GM12878 (cell line): Measurements from ENCODE around the gene CCDC57. TPM values are rescaled to one million over a fixed set of nuclear protein-coding genes. Genes with fewer than 3 reads are reported as not detected.

ENCODE experiments used
- ATAC-seq: fragments of 200-7000 bp; cut with Tn5 transposase; 3 replicates; pipeline ENCODE4 v1.9.1; 2020; ENCODE audit warnings: mild to moderate bottlenecking, moderate library complexity
- BruUV-seq: library from RNA; stranded (reverse); fragments of 400-500 nt; replicated peaks from 2 replicates; lab custom pipeline; 2021; lab: Mats Ljungman, UMichigan
- CTCF ChIA-PET: fragments of 300-600 bp; sonication (Branson Sonifier 250); formaldehyde crosslinking; extraction: SDS; loops from one replicate; lab custom pipeline; 2021; ENCODE audit warnings: inconsistent platforms; lab: Yijun Ruan, JAX
- POLR2A ChIA-PET: fragments of 350-600 bp; formaldehyde crosslinking; extraction: SDS; loops from one replicate; lab custom pipeline; 2021; ENCODE audit warnings: inconsistent platforms; lab: Charles Lee
- RAD21 ChIA-PET: fragments of 300-600 bp; sonication (Branson Sonifier 250); formaldehyde crosslinking; loops from one replicate; lab custom pipeline; 2023; ENCODE audit warnings: antibody characterized with exemption; ENCODE audit not compliant: unreplicated experiment; lab: Charles Lee
- SMC1A ChIA-PET: fragments of 300-600 bp; sonication (Branson Sonifier 250); formaldehyde crosslinking; loops from one replicate; lab custom pipeline; 2023; ENCODE audit not compliant: unreplicated experiment, uncharacterized antibody; lab: Charles Lee
- DNase-seq: peaks from one replicate; pipeline ENCODE4 v3.0.0-alpha.2; 2011; ENCODE audit warnings: low read depth, low spot score
- FAIRE-seq: peaks from 3 replicates; lab custom pipeline; 2011; peaks lifted over from hg19 to GRCh38; lab: Jason Lieb, UNC
- H2AFZ ChIP-seq: 2 replicates; pipeline ENCODE4 v1.6.0; 2011; ENCODE audit warnings: low read depth, low read length, control low read depth; ENCODE audit not compliant: control insufficient read depth
- H3K27ac ChIP-seq: 2 replicates; pipeline ENCODE4 v1.5.1; 2011; ENCODE audit warnings: control low read depth; ENCODE audit not compliant: control insufficient read depth, insufficient read depth
- H3K27me3 ChIP-seq, 2 experiments: replicated peaks in 1 of 2; 2 replicates each; pipeline versions ENCODE4 v1.6.0 to v1.6.1; 2011; ENCODE audit warnings: low read length in 1 of 2; ENCODE audit not compliant: control insufficient read depth in 2 of 2, insufficient read depth in 2 of 2
- H3K36me3 ChIP-seq, 2 experiments: 2 replicates each; pipeline ENCODE4 v1.5.1; 2011; ENCODE audit warnings: low read length in 1 of 2; ENCODE audit not compliant: control insufficient read depth in 2 of 2, insufficient read depth in 2 of 2
- H3K4me1 ChIP-seq: 2 replicates; pipeline ENCODE4 v1.6.1; 2011; ENCODE audit warnings: mild to moderate bottlenecking, low read length, moderate library complexity, mixed read lengths; ENCODE audit not compliant: control insufficient read depth, insufficient read depth
- H3K4me2 ChIP-seq: 2 replicates; pipeline ENCODE4 v1.6.0; 2011; ENCODE audit warnings: control low read depth; ENCODE audit not compliant: control insufficient read depth, insufficient read depth
- H3K4me3 ChIP-seq: fragments of 200-600 bp; sonication (generic); 2 replicates; pipeline ENCODE4 v1.5.1; 2016
- H3K79me2 ChIP-seq: 2 replicates; pipeline ENCODE4 v1.6.0; 2011; ENCODE audit warnings: low read length; ENCODE audit not compliant: control insufficient read depth, insufficient read depth
- H3K9ac ChIP-seq: 2 replicates; pipeline ENCODE4 v1.8.0; 2011; ENCODE audit warnings: low read length, control low read depth, mixed read lengths; ENCODE audit not compliant: control insufficient read depth, insufficient read depth
- H3K9me3 ChIP-seq: replicated peaks from 3 replicates; pipeline ENCODE4 v1.5.1; 2011; ENCODE audit warnings: mild to moderate bottlenecking, low read length; ENCODE audit not compliant: control insufficient read depth, insufficient read depth
- H4K20me1 ChIP-seq: 2 replicates; pipeline ENCODE4 v1.6.0; 2011; ENCODE audit not compliant: control insufficient read depth, insufficient read depth
- FOS ChIP-seq: IDR thresholded peaks from 3 replicates; pipeline ENCODE4 v1.6.1; 2011; ENCODE audit warnings: borderline replicate concordance; ENCODE audit not compliant: insufficient read length; ENCODE audit errors: extremely low read depth
- HDAC6 ChIP-seq: fragments of 200-600 bp; sonication (generic); IDR thresholded peaks from one replicate; pipeline ENCODE4 v1.8.0; 2017; ENCODE audit warnings: antibody characterized with exemption; ENCODE audit not compliant: unreplicated experiment
- POLR2A ChIP-seq: IDR thresholded peaks from 2 replicates; pipeline ENCODE4 v1.6.1; 2011; ENCODE audit warnings: low read depth, mild to moderate bottlenecking, low read length
- WGBS: methylation state at CpG from one replicate; pipeline ENCODE4 v1.1.6; 2016; ENCODE audit warnings: low lambda C conversion rate; ENCODE audit not compliant: insufficient replicate concordance, insufficient coverage; ENCODE audit errors: missing lambda C conversion rate; 5-methylcytosine and 5-hydroxymethylcytosine counted together
- in situ Hi-C: fragments of 300-500 bp; cut with MboI; formaldehyde crosslinking; loops from 9 replicates; pipeline ENCODE4 v1.14.3; 2018; ENCODE audit warnings: mixed read lengths
- intact Hi-C: fragments of 100-400 bp; cut with micrococcal nuclease; formaldehyde crosslinking; loops from one replicate; pipeline ENCODE4 v1.14.2; 2022; ENCODE audit not compliant: unreplicated experiment
- polyA plus RNA-seq, 11 experiments: library from polyadenylated mRNA; depleted of rRNA in 4 of 11; unstranded in 6 of 11; stranded (reverse) in 5 of 11; fragments of >200 nt; fragmentation: Nextera tagmentation in 4 of 11; fragmentation: Illumina TruSeq in 1 of 11; extraction: Ambion mirVana in 4 of 11; extraction: Trizol in 1 of 11; gene quantifications; 1 replicate in 1 of 11; 2 replicates in 10 of 11; pipeline versions ENCODE4 v1.2.1 to v1.2.3, GENCODE V29; 2011 to 2016; ENCODE audit warnings: inconsistent platforms in 2 of 11, missing spikeins in 2 of 11, low read depth in 1 of 11
- total RNA-seq, 4 experiments: library from RNA; depleted of rRNA in 3 of 4; stranded (reverse); fragments of >200 nt in 3 of 4; fragmentation: Illumina TruSeq in 1 of 4; extraction: Trizol in 1 of 4; gene quantifications; 2 replicates each; pipeline versions ENCODE4 v1.2.1 to v1.2.3, GENCODE V29; 2013 to 2021
- TF ChIP-seq, protein P1 (sequence below): IDR thresholded peaks from 2 replicates; pipeline ENCODE4 v1.6.1; 2011; ENCODE audit warnings: low read depth, low read length, improper control_type of control experiment, borderline replicate concordance

CCDC57 gene
- total and polyA plus RNA-seq, 10 of the 15 experiments (the other 5 are each of a cell fraction or from before 2014, with no cell fraction given): 5.4 to 123 (median 45.8) TPM

GRCh38 chr17:82060614-82061013, 152.0 kb downstream of the CCDC57 start (continued):
- TF ChIP-seq, protein P1, sequence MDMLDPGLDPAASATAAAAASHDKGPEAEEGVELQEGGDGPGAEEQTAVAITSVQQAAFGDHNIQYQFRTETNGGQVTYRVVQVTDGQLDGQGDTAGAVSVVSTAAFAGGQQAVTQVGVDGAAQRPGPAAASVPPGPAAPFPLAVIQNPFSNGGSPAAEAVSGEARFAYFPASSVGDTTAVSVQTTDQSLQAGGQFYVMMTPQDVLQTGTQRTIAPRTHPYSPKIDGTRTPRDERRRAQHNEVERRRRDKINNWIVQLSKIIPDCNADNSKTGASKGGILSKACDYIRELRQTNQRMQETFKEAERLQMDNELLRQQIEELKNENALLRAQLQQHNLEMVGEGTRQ: no peak
- no peak for TF ChIP-seq FOS
- TF ChIP-seq, all 136 proteins: peak for 0

DNA sequence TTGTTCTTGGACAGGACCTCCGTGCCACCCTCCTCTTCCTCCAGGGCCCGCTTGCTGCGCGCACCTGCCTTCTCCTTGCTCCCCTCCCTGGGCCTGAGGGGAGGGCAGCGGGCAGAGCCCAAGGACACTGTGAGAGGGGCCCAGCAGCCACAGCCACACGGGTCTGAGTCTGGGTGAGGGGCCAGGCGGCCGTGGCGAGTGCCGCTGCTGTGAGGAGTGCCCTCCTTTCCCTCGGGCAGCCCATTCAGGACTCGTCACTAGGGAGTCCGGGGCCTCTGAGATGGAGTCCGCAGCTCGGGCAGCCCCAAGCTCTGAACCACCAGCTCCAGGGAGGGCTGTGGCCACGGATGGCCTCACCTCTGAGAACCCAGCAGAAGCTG, 152.7 kb downstream of the CCDC57 start:
- Histone ChIP-seq H3K27me3 (no peaks in the 10 kb centered on the region), H2AFZ (no peak overlapping the region), H3K36me3 (peaks cover 3 to 34% of the 10 kb centered on the region in 2 experiments), H3K79me2 (peaks cover 9% of the 10 kb centered on the region), H3K4me2 (no peak overlapping the region), H3K4me1 (peaks cover 8% of the 10 kb centered on the region), H3K27ac (no peak overlapping the region)
- ChIA-PET CTCF (interaction anchor here (1.1 kb wide), 1 partner anchor 22 kb away, joined by 3 read pairs; the partner anchor contains the start of gene DCXR), RAD21 (no interaction called here)
- in situ Hi-C loops: no loop called here
- no peak for ATAC-seq
- intact Hi-C loops: no loop called here
- no peak for FAIRE-seq
- no TSS peak for BruUV-seq
- TF ChIP-seq HDAC6: no peak
- TF ChIP-seq POLR2A: 0 out of 2 replicates have a peak, but pooled peaks have one; percentile 4
- TF ChIP-seq, all 136 proteins: peak for 1
- no peak for DNase-seq
- H4K20me1 ChIP-seq: no peaks in the 10 kb centered on the region
- SMC1A ChIA-PET: no interaction called here
- POLR2A ChIA-PET: no interaction called here
- no peak overlapping the region for H3K4me3 ChIP-seq
- WGBS: 77% methylated on average over 16 of the region's 16 CpGs
- no peaks in the 10 kb centered on the region for H3K9me3 ChIP-seq
- no peak overlapping the region for H3K9ac ChIP-seq
